A204.1 (cell line): ENCODE measurements around the gene UBE2L3.
A peak's percentile ranks its signal among the peaks of the same experiment; 100 is the strongest.
"Not testable (repeated sequence)": the region's sequence is repeated elsewhere in the genome, so short reads cannot be mapped to it uniquely, and the experiment has no call there.

ENCODE experiments used
- FAIRE-seq: peaks from 2 replicates; lab custom pipeline; 2012; peaks lifted over from hg19 to GRCh38; lab: Jason Lieb, UNC

The UBE2L3 gene

GRCh38 chr22:21628386-21629254 is 61.1 kb downstream of the UBE2L3 start:
- FAIRE-seq, result no peak

GRCh38 chr22:21629255-21630149 is 62.0 kb downstream of the UBE2L3 start, which contains the start of gene YDJC:
TSS of gene YDJC (minus strand) at chr22:21630022. CDS start at chr22:21630014, 8 bp downstream.
- FAIRE-seq, result no peak

GRCh38 chr22:21631025-21631424 is 63.5 kb downstream of the UBE2L3 start:
- no peak for FAIRE-seq

- no peak for FAIRE-seq
Observed at GRCh38 chr22:21632237-21632895, 64.9 kb downstream of the UBE2L3 start, which contains the start of gene CCDC116. TSS of gene CCDC116 (plus strand) at chr22:21632760. CDS start at chr22:21633182, 422 bp downstream.

- FAIRE-seq, result no peak
Observed at GRCh38 chr22:21632931-21633330, 65.4 kb downstream of the UBE2L3 start.

- no peak for FAIRE-seq
Observed at GRCh38 chr22:21633481-21633880, 66.0 kb downstream of the UBE2L3 start.

GRCh38 chr22:21634081-21634480 is 66.6 kb downstream of the UBE2L3 start:
- FAIRE-seq, result no peak

GRCh38 chr22:21634844-21635243 is 67.3 kb downstream of the UBE2L3 start:
- no peak for FAIRE-seq

GRCh38 chr22:21635771-21636510 is 68.4 kb downstream of the UBE2L3 start:
- FAIRE-seq, result no peak

- no peak for FAIRE-seq
Observed at GRCh38 chr22:21636629-21637218, 69.2 kb downstream of the UBE2L3 start.

- not testable (repeated sequence) for FAIRE-seq
Observed at GRCh38 chr22:21637450-21637849, 69.9 kb downstream of the UBE2L3 start.

GRCh38 chr22:21639359-21639758 is 71.8 kb downstream of the UBE2L3 start:
- no peak for FAIRE-seq

GRCh38 chr22:21640810-21641209 is 73.3 kb downstream of the UBE2L3 start:
- FAIRE-seq, result no peak

- FAIRE-seq, result no peak
Observed at GRCh38 chr22:21641417-21641788, 73.9 kb downstream of the UBE2L3 start.

GRCh38 chr22:21641789-21642583 is 74.5 kb downstream of the UBE2L3 start, which contains the start of gene SDF2L1:
TSS of gene SDF2L1 (plus strand) at chr22:21642302. CDS start at chr22:21642337, 35 bp downstream.
- peak; percentile 48 for FAIRE-seq

GRCh38 chr22:21642584-21643448 is 75.3 kb downstream of the UBE2L3 start:
- no peak for FAIRE-seq

- no peak for FAIRE-seq
Observed at GRCh38 chr22:21643533-21644357, 76.2 kb downstream of the UBE2L3 start.

GRCh38 chr22:21645513-21645912 is 78.0 kb downstream of the UBE2L3 start:
- not testable (repeated sequence) for FAIRE-seq
